NCI-H226 (cell line): ENCODE measurements around the gene ATP2B3.
A peak's percentile ranks its signal among the peaks of the same experiment; 100 is the strongest.
"Not testable (repeated sequence)": the region's sequence is repeated elsewhere in the genome, so short reads cannot be mapped to it uniquely, and the experiment has no call there.

ENCODE experiments used
- DNase-seq: peaks from one replicate; pipeline ENCODE4 v3.0.0-alpha.2; 2015

ATP2B3 gene

GRCh38 chrX:153596981-153597750 lies 79.7 kb downstream of the ATP2B3 start:
- DNase-seq: no peak

GRCh38 chrX:153598541-153599191 lies 81.2 kb downstream of the ATP2B3 start, which contains the start of gene CCNQ:
Gene CCNQ (minus strand): TSS chrX:153599139. CDS start chrX:153599073, 66 bp downstream.
- DNase-seq: no peak

- peak; percentile 70 for DNase-seq
Observed at GRCh38 chrX:153599192-153600031, 82.0 kb downstream of the ATP2B3 start.

- no peak for DNase-seq
Observed at GRCh38 chrX:153600032-153600373, 82.6 kb downstream of the ATP2B3 start.

GRCh38 chrX:153600921-153601320 lies 83.5 kb downstream of the ATP2B3 start:
- DNase-seq: no peak

- no peak for DNase-seq
Observed at GRCh38 chrX:153601511-153602110, 84.2 kb downstream of the ATP2B3 start.

GRCh38 chrX:153602601-153603000 lies 85.2 kb downstream of the ATP2B3 start:
- no peak for DNase-seq

GRCh38 chrX:153603131-153603656 lies 85.8 kb downstream of the ATP2B3 start:
- no peak for DNase-seq

- DNase-seq: not testable (repeated sequence)
Observed at GRCh38 chrX:153604666-153605380, 87.4 kb downstream of the ATP2B3 start.

- DNase-seq: no peak
Observed at GRCh38 chrX:153606503-153606902, 89.1 kb downstream of the ATP2B3 start.

- DNase-seq: no peak
Observed at GRCh38 chrX:153608376-153608775, 90.9 kb downstream of the ATP2B3 start.

GRCh38 chrX:153608806-153609205 lies 91.4 kb downstream of the ATP2B3 start:
- no peak for DNase-seq

- peak; percentile 53 for DNase-seq
Observed at GRCh38 chrX:153609917-153610835, 92.7 kb downstream of the ATP2B3 start.

- no peak for DNase-seq
Observed at GRCh38 chrX:153610836-153611213, 93.4 kb downstream of the ATP2B3 start.

- no peak for DNase-seq
Observed at GRCh38 chrX:153611298-153612095, 94.1 kb downstream of the ATP2B3 start.

- no peak for DNase-seq
Observed at GRCh38 chrX:153612413-153612812, 95.0 kb downstream of the ATP2B3 start.

- no peak for DNase-seq
Observed at GRCh38 chrX:153614818-153615217, 97.4 kb downstream of the ATP2B3 start.

- no peak for DNase-seq
Observed at GRCh38 chrX:153620576-153620975, 103.1 kb downstream of the ATP2B3 start.

GRCh38 chrX:153621949-153622598 lies 104.6 kb downstream of the ATP2B3 start:
- DNase-seq: no peak
